ENCODE measurements around the gene KLHL22.

DNA sequence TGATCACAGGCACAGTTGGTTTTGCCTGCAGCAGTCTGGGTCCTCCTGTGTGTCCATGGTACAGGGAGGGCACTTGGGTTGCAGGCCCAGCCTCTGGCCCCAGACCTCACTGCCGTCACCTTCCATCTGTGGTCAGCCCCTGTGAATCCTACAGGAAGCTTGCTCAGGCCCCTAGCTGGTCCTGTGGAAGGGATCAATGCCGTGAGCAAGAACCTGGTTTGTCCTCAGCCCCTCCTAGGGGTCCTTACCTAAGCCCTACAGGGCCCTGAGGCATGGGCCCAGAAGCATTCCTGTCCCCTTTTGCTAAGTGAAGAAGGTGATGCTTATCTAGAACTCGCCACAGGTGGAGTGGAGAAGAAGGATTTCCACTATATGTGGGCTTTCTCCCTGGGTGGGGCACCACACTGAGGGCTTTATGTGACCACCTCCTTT lies 41.7 kb upstream of the KLHL22 start:
- TF ChIP-seq CTCF (IDR thresholded peaks at IDR 0.05; ENCODE audit: borderline replicate concordance, extremely low read depth, low read length, poor library complexity, severe bottlenecking), result no peak
- TF ChIP-seq EZH2 (IDR thresholded peaks at IDR 0.05; ENCODE audit: borderline replicate concordance, low read depth, low read length, severe bottlenecking), result no peak

All from DND-41 (cell line).